ENCODE results near the gene ADAMTS2.

ADAMTS2 gene

GRCh38 chr5:179139111-179139935 lies 205.9 kb downstream of the ADAMTS2 start:
- no peak for DNase-seq (ENCODE audit: low read depth)

GRCh38 chr5:179138568-179138925 lies 206.7 kb downstream of the ADAMTS2 start:
- no peak for DNase-seq (ENCODE audit: low read depth)

GRCh38 chr5:179137643-179138567 lies 207.4 kb downstream of the ADAMTS2 start:
- DNase-seq (ENCODE audit: low read depth): no peak

GRCh38 chr5:179137016-179137642 lies 208.1 kb downstream of the ADAMTS2 start:
- no peak for DNase-seq (ENCODE audit: low read depth)

GRCh38 chr5:179135441-179136215 lies 209.6 kb downstream of the ADAMTS2 start:
- DNase-seq (ENCODE audit: low read depth): no peak

- no peak for DNase-seq (ENCODE audit: low read depth)
These were observed 210.3 kb downstream of the ADAMTS2 start for GRCh38 chr5:179135006-179135405.

GRCh38 chr5:179134511-179134910 lies 210.8 kb downstream of the ADAMTS2 start:
- no peak for DNase-seq (ENCODE audit: low read depth)

- peak; percentile 19 for DNase-seq (ENCODE audit: low read depth)
These were observed 212.5 kb downstream of the ADAMTS2 start for GRCh38 chr5:179132586-179133355.

GRCh38 chr5:179131886-179132585 lies 213.2 kb downstream of the ADAMTS2 start:
- DNase-seq (ENCODE audit: low read depth): no peak

- no peak for DNase-seq (ENCODE audit: low read depth)
These were observed 213.9 kb downstream of the ADAMTS2 start for GRCh38 chr5:179131321-179131835.

GRCh38 chr5:179130101-179130681 lies 215.1 kb downstream of the ADAMTS2 start:
- DNase-seq (ENCODE audit: low read depth): no peak

- DNase-seq (ENCODE audit: low read depth): no peak
These were observed 215.6 kb downstream of the ADAMTS2 start for GRCh38 chr5:179129607-179130071.

GRCh38 chr5:179128976-179129375 lies 216.3 kb downstream of the ADAMTS2 start:
- no peak for DNase-seq (ENCODE audit: low read depth)

- no peak for DNase-seq (ENCODE audit: low read depth)
These were observed 217.3 kb downstream of the ADAMTS2 start for GRCh38 chr5:179128041-179128365.

- DNase-seq (ENCODE audit: low read depth): no peak
These were observed 217.9 kb downstream of the ADAMTS2 start for GRCh38 chr5:179127136-179128040.

- no peak for DNase-seq (ENCODE audit: low read depth)
These were observed 218.7 kb downstream of the ADAMTS2 start for GRCh38 chr5:179126506-179126991.

GRCh38 chr5:179125789-179126505 lies 219.3 kb downstream of the ADAMTS2 start:
- DNase-seq (ENCODE audit: low read depth): no peak

Measured in ELR (cell line).